ENCODE measurements around the gene TBXAS1. TPM values are rescaled to one million over a fixed set of nuclear protein-coding genes. Genes with fewer than 3 reads are reported as not detected.

The TBXAS1 gene
- total RNA-seq, 1 experiment from 2014 or later: 2.3 TPM

GRCh38 chr7:139861803-139862202, 32.7 kb downstream of the TBXAS1 start:
- H3K4me1 Mint-ChIP-seq: no peaks in the 10 kb centered on the region
- H3K27me3 Mint-ChIP-seq (ENCODE audit: low read depth): peaks cover 5% of the 10 kb centered on the region
- ChIA-PET CTCF (no interaction called here), POLR2A (no interaction called here)
- peaks cover 22% of the 10 kb centered on the region for H3K9me3 Mint-ChIP-seq
- H3K36me3 Mint-ChIP-seq: peaks cover 13% of the 10 kb centered on the region
- H3K27ac Mint-ChIP-seq: no peak overlapping the region
- H3K4me3 Mint-ChIP-seq: no peak overlapping the region
- DNase-seq (ENCODE audit: low spot score) (no peak), ATAC-seq (no peak)
- TF ChIP-seq CBFB (CRISPR knock-in tag; IDR thresholded peaks at IDR 0.05; ENCODE audit: low read depth) (no peak), ZBTB21 (CRISPR knock-in tag; IDR thresholded peaks at IDR 0.05; ENCODE audit: borderline replicate concordance) (no peak), ETV6 (CRISPR knock-in tag; IDR thresholded peaks at IDR 0.05) (no peak), E2F5 (CRISPR knock-in tag; IDR thresholded peaks at IDR 0.05) (no peak), CDX4 (CRISPR knock-in tag; IDR thresholded peaks at IDR 0.05; ENCODE audit: borderline replicate concordance) (no peak), OVOL2 (CRISPR knock-in tag; IDR thresholded peaks at IDR 0.05; ENCODE audit: borderline replicate concordance) (no peak), ZBTB43 (CRISPR knock-in tag; IDR thresholded peaks at IDR 0.05) (no peak), SP1 (CRISPR knock-in tag; conservative IDR thresholded peaks at IDR 0.05) (no peak), ZNF416 (CRISPR knock-in tag; IDR thresholded peaks at IDR 0.05) (no peak), NR2C2 (CRISPR knock-in tag; IDR thresholded peaks at IDR 0.05) (no peak), FOXP1 (CRISPR knock-in tag; IDR thresholded peaks at IDR 0.05; ENCODE audit: borderline replicate concordance) (no peak), IRF2 (CRISPR knock-in tag; IDR thresholded peaks at IDR 0.05; ENCODE audit: borderline replicate concordance, low read depth) (no peak)

- TF ChIP-seq ATF2 (CRISPR knock-in tag; IDR thresholded peaks at IDR 0.05; ENCODE audit: borderline replicate concordance, low read depth): no peak
- no peaks in the 10 kb centered on the region for H3K4me1 Mint-ChIP-seq
- peaks cover 13% of the 10 kb centered on the region for H3K36me3 Mint-ChIP-seq
- no peak overlapping the region for H3K27ac Mint-ChIP-seq
- CTCF ChIA-PET: no interaction called here
- ATAC-seq: no peak
- H3K9me3 Mint-ChIP-seq: peaks cover 22% of the 10 kb centered on the region
- DNase-seq (ENCODE audit: low spot score): no peak
- H3K4me3 Mint-ChIP-seq: no peak overlapping the region
- peaks cover 5% of the 10 kb centered on the region for H3K27me3 Mint-ChIP-seq (ENCODE audit: low read depth)
- POLR2A ChIA-PET: no interaction called here
Measured at GRCh38 chr7:139866047-139866837, 37.2 kb downstream of the TBXAS1 start.

GRCh38 chr7:139867847-139868246, 38.8 kb downstream of the TBXAS1 start:
- Mint-ChIP-seq H3K27me3 (ENCODE audit: low read depth) (peaks cover 5% of the 10 kb centered on the region), H3K36me3 (peaks cover 13% of the 10 kb centered on the region), H3K9me3 (peaks cover 22% of the 10 kb centered on the region), H3K4me1 (no peaks in the 10 kb centered on the region), H3K4me3 (no peak overlapping the region), H3K27ac (no peak overlapping the region)
- CTCF ChIA-PET: no interaction called here
- ATAC-seq: no peak
- DNase-seq (ENCODE audit: low spot score): no peak
- POLR2A ChIA-PET: no interaction called here
- no peak for TF ChIP-seq ZNF317 (CRISPR knock-in tag; IDR thresholded peaks at IDR 0.05; ENCODE audit: borderline replicate concordance, low read depth)
- TF ChIP-seq STAT6 (CRISPR knock-in tag; conservative IDR thresholded peaks at IDR 0.05; ENCODE audit: low read depth): no peak
- TF ChIP-seq MYBL2 (CRISPR knock-in tag; IDR thresholded peaks at IDR 0.05): no peak
- no peak for TF ChIP-seq USF2 (CRISPR knock-in tag; IDR thresholded peaks at IDR 0.05)
- no peak for TF ChIP-seq NFATC4 (CRISPR knock-in tag; IDR thresholded peaks at IDR 0.05)
- no peak for TF ChIP-seq ZNF232 (CRISPR knock-in tag; IDR thresholded peaks at IDR 0.05)
- no peak for TF ChIP-seq AFF4 (CRISPR knock-in tag; IDR thresholded peaks at IDR 0.05; ENCODE audit: borderline replicate concordance)

Measured in WTC11 (cell line).